Stimulated activated CD4-positive, alpha-beta T cell treated with anti-CD3 and anti-CD28 coated beads, Interleukin-2, amount 100 ng/mL, for 4 hours (primary cell): ENCODE measurements around the gene CYP17A1.
"Not testable (repeated sequence)": the region's sequence is repeated elsewhere in the genome, so short reads cannot be mapped to it uniquely, and the experiment has no call there.

Experiments
- DNase-seq: peaks from one replicate; pipeline ENCODE4 v3.0.0-alpha.2; 2020; ENCODE audit warnings: low read depth

CYP17A1 gene

GRCh38 chr10:102835007-102835482, 2.2 kb downstream of the CYP17A1 start:
- DNase-seq = peak; percentile 66

GRCh38 chr10:102834143-102834542, 3.1 kb downstream of the CYP17A1 start:
- DNase-seq = no peak

GRCh38 chr10:102832987-102833386, 4.2 kb downstream of the CYP17A1 start:
- no peak for DNase-seq

GRCh38 chr10:102832248-102832647, 5.0 kb downstream of the CYP17A1 start:
- no peak for DNase-seq

- no peak for DNase-seq
Measured at GRCh38 chr10:102831322-102832071, 5.7 kb downstream of the CYP17A1 start.

- no peak for DNase-seq
Measured at GRCh38 chr10:102827597-102827975, 9.6 kb downstream of the CYP17A1 start.

- no peak for DNase-seq
Measured at GRCh38 chr10:102826148-102826796, 10.9 kb downstream of the CYP17A1 start.

- no peak for DNase-seq
Measured at GRCh38 chr10:102824664-102825063, 12.5 kb downstream of the CYP17A1 start.

GRCh38 chr10:102822222-102822621, 15.0 kb downstream of the CYP17A1 start:
- no peak for DNase-seq

GRCh38 chr10:102820008-102820407, 17.2 kb downstream of the CYP17A1 start:
- DNase-seq = not testable (repeated sequence)

GRCh38 chr10:102819054-102819453, 18.2 kb downstream of the CYP17A1 start:
- DNase-seq = no peak

GRCh38 chr10:102817175-102817574, 20.0 kb downstream of the CYP17A1 start:
- no peak for DNase-seq

GRCh38 chr10:102815790-102816549, 21.2 kb downstream of the CYP17A1 start:
- DNase-seq = no peak

- no peak for DNase-seq
Measured at GRCh38 chr10:102814873-102815661, 22.1 kb downstream of the CYP17A1 start.

GRCh38 chr10:102814453-102814871, 22.8 kb downstream of the CYP17A1 start:
- no peak for DNase-seq

- no peak for DNase-seq
Measured at GRCh38 chr10:102813734-102814452, 23.3 kb downstream of the CYP17A1 start.

- DNase-seq = no peak
Measured at GRCh38 chr10:102813017-102813541, 24.1 kb downstream of the CYP17A1 start.

- DNase-seq = no peak
Measured at GRCh38 chr10:102812231-102812876, 24.9 kb downstream of the CYP17A1 start.

GRCh38 chr10:102811346-102811745, 25.9 kb downstream of the CYP17A1 start:
- no peak for DNase-seq

- DNase-seq = no peak
Measured at GRCh38 chr10:102808380-102808779, 28.8 kb downstream of the CYP17A1 start.
